Sigmoid colon (tissue), 4 donors: ENCODE results near the gene HPS1.

Experiments
- CTCF ChIP-seq, 4 experiments: fragments of 450-650 bp in 3 of 4; fragments of 200-600 bp in 1 of 4; IDR thresholded peaks; one replicate each; pipeline ENCODE4 v1.5.1; 2016 to 2019; ENCODE audit warnings: antibody characterized with exemption in 4 of 4, mild to moderate bottlenecking in 3 of 4, moderate library complexity in 2 of 4
- EP300 ChIP-seq, 4 donors: sonication (generic); formaldehyde crosslinking; IDR thresholded peaks; one replicate each; pipeline ENCODE4 v1.6.1; 2017; ENCODE audit warnings: antibody characterized with exemption in 4 of 4
- POLR2A ChIP-seq, 2 donors: fragments of 450-650 bp; IDR thresholded peaks; one replicate each; pipeline ENCODE4 v1.6.1; 2016; ENCODE audit warnings: antibody characterized with exemption in 2 of 2, mild to moderate bottlenecking in 2 of 2, moderate library complexity in 2 of 2
- POLR2AphosphoS5 ChIP-seq, 4 donors: sonication (generic); formaldehyde crosslinking; IDR thresholded peaks; one replicate each; pipeline ENCODE4 v1.6.1; 2017; ENCODE audit warnings: antibody characterized with exemption in 4 of 4

DNA sequence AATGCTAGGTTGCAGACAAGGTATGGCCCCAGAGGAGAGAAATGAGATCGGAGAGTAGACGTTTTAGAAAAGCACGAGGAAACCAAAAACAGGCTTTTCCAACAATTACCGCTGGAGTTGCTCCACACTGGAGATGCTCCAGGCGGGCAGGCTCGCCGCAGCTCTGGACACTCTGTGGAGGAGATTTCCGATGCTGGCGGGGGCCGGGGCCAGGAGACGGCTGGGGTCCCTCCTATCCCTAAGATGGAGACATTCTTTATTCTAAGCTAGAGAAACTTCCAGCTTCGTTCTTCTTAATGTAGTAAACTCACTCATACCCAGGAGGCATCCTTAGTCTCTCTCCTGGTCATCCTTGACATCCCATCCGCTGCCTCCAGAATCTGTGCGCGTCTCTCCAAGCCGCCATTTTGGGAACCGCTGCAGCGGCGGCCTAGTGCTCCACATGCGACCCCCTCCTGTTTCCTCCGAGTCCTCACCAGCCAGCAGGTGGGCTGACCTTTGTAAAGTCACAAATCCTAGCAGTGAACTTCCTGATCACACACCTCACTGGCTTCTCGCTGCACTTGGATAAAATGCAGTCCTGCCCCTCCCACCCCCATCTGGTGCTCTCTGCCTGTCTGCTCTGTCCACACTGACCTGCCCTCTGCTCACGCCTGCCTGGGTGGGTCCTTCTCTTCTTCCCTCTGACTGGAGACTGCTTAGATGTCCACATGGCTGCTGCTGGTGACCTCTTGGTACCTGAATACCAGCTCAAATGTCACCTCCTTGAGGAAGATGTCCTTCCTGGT lies 43.6 kb downstream of the HPS1 start:
- TF ChIP-seq POLR2AphosphoS5 (IDR thresholded peaks at IDR 0.05), result no peak
- TF ChIP-seq POLR2A (IDR thresholded peaks at IDR 0.05), result no peak
- no peak for TF ChIP-seq CTCF (IDR thresholded peaks at IDR 0.05)
- no peak for TF ChIP-seq EP300 (IDR thresholded peaks at IDR 0.05)
